Mesenteric fat pad (tissue), 1 donor: Measurements from ENCODE around the gene CYP4V2. TPM values are rescaled to one million over a fixed set of nuclear protein-coding genes. Genes with fewer than 3 reads are reported as not detected.
"Not testable (repeated sequence)": the region's sequence is repeated elsewhere in the genome, so short reads cannot be mapped to it uniquely, and the experiment has no call there.

ENCODE experiments used
- DNase-seq: peaks from one replicate; pipeline ENCODE4 v3.0.0-alpha.2; 2020; ENCODE audit warnings: low spot score
- total RNA-seq: library from RNA; stranded (reverse); fragmentation: NEBNext Ultra II Directional; extraction: Animal tissue kit (Norgen Biotek cat#: 25700); gene quantifications from one replicate; pipeline ENCODE4 v1.2.1, GENCODE V29; 2021
- donor health status: DM: yes; HTN: yes; CAD: no.

The CYP4V2 gene
- total RNA-seq, 1 donor from 2014 or later, result 18.7 TPM

DNA sequence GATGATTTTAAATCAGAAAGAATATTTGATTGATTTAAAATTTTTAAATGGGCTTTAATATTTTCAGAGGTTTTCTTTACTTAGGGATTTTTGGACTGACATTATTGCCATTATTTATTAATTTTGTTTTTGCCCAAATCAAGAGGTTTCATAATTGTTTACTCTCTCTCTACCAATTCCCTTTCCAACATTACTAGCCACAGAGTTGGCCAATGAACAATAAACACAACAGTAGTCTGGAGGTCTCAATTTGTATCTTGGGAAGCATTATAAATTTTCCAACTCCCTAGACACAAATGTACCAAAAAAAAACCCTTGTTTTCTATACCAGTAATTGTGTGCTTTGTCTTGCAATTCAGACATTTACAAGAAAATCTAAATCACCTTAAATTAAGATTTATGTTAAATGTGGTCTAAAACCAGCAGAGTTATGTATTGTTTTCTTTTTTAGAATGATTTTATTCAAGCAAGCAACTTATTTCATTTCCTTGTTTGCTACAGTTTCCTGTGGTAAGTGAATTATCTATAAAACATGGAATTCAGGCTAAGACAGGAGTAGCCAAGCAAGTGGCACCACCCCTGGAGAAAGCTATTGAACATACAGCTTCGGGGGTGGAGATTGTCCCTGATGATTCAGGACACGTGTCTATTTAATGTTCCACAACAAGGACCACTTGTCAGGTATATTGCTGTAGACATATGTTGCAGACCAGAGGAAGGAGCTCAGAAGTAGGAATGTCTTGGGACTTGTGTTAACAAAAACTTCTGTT, 36.6 kb downstream of the CYP4V2 start:
- DNase-seq, result no peak

- DNase-seq, result no peak
These were observed 37.1 kb downstream of the CYP4V2 start for GRCh38 chr4:186228514-186228894.

GRCh38 chr4:186234367-186234766, 43.0 kb downstream of the CYP4V2 start:
- no peak for DNase-seq

DNA sequence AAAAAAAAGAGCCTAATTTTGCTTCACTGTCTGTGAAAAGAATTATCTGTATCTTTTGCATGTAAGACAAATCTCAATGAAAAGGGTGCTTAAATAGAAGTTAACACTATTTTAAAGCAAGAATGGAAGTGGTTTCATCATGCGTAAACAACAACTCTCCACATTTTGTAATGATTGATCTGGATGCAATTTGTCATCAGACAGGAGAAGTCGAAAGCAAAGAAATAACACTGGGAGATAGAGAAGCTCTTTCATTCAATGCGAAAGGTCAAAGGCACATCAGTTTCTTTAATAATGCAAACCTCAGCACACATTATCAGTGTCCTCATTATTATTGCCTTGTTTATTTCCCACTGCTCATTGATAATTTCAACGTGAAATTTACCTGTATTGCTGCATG, 44.8 kb downstream of the CYP4V2 start:
- DNase-seq, result no peak

DNA sequence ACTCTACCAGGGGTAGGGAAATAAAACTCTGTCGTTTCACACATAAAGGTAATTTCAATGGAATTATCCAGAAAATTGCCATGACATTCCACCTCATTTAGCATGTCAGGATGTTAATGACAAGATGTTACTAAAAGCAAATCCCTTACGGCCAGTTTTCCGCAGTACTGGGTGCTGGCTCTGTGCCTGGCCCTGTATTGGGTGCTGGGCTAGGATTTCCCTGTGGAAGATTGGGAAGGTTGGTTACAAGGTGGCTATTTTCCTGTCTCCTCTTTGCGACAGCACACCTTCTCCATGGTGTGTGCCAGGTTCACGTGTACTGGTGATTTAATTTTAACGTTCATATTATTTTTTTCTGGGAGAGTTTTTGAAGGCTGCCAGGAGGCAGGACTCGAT, 49.1 kb downstream of the CYP4V2 start:
- DNase-seq, result no peak

DNA sequence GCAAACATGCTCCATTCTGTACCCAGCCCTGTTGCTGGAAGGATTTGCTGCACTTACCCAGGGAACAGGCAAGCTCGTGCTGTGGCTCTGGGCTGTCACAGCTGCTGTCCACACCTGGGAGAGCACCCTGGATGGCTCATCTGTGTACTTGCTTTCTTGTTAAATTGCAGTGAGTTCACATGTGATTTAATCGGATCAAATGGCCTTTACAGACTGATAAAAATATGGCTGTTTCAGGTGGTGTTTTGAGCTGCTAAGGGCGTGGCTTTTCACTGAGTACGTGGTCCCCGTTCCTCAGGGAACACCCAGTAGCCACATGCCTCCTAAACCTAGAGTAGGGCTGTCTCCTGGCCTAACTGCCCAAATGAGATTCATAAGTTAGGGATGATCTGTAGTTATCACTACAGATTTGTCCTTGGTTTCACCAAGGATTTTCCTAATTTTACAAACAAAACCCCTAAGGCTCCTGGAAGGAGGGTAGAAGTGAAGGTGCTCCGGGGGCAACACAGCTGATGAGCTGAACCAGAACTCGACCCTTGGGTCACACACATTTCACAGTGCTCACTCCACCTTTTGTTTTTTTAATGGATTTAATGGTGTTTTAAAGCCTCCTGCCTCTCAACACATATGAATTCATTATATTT, 49.6 kb downstream of the CYP4V2 start:
- DNase-seq, result no peak

- DNase-seq, result no peak
These were observed 50.2 kb downstream of the CYP4V2 start for GRCh38 chr4:186241616-186242015.

- DNase-seq, result not testable (repeated sequence)
These were observed 50.7 kb downstream of the CYP4V2 start for GRCh38 chr4:186242031-186242430.

- DNase-seq, result no peak
These were observed 52.0 kb downstream of the CYP4V2 start for GRCh38 chr4:186243331-186243730.

- DNase-seq, result no peak
These were observed 53.5 kb downstream of the CYP4V2 start for GRCh38 chr4:186244835-186245234.

GRCh38 chr4:186247062-186247752, 55.8 kb downstream of the CYP4V2 start:
- DNase-seq, result not testable (repeated sequence)

DNA sequence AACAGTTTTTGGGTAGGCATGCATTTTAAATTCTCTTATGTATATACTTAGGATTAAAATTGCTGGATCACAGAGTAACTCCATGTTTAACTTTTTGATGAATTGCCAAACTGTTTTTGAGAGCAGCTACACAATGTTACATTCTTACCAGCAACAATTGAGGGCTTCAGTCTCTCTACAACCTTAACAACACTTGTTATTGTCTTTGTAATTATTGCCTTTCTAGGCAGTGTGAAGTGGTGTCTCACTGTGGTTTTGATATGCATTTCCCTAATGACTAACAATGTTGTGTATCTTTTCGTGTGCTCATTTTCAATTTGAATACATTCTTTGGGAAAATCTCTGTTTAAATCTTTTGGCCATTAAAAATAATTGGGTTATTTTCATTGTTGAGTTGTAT, 57.3 kb downstream of the CYP4V2 start:
- no peak for DNase-seq

DNA sequence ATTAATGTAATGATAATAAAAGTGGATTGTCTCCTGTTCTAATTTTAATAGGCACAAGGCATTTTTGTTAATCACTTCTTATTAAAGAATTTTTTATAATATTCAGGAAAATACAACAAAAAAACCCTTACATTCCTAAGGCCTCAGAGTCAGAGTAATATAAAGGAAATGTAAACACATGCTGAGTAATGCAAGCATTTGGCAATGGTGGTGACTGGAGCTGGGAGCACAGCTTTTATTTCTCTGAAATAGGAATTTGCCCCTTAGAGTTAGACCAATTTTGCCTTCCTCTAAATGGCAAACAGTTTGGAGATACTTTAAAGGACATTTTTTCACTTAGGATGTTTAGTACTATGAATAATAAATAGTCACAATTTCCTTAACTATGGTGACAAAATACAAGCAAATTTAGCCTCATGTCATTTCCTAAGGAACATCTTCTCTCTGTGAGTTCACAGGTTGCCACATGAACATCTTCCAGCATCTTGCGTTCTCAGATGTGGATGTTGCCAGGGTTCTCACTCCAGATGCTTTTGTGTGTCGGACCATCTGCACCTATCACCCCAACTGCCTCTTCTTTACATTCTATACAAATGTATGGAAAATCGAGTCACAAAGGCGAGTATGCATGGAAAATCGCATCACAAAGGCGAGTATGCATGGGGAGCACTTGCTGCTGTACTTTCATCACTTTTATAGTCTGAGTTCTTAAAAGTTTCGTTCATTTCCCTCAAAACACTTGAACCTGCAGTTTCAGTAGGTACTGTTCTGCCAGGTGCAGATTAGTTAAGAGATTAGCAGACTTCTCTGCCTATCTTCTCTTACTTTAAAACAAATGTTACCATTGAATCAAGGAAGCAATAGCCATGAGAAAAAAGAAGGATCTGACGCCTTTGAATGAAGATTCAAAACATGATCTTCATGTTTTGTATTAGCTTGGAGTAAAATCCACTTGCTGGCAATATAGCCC, 58.7 kb downstream of the CYP4V2 start:
- no peak for DNase-seq

DNA sequence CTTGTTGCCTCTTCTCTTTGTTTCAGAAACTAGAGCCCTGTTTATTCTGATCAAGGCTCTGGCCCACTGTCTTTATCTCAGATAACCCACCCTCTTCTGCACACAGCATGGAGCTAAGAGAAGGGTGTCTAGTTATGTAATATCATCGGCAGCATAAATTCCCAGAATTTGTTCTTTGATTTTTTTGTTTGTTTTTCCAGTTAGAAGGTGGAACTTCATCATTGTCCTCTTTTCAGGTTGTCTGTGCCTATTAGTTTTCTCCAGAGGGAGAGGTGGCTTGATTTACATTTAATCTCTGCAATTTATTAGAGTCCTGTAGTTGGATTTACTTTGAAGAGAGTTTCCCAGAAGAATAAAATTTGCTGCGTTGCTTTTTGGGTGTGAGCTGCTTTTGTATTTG, 59.4 kb downstream of the CYP4V2 start:
- DNase-seq, result no peak

DNA sequence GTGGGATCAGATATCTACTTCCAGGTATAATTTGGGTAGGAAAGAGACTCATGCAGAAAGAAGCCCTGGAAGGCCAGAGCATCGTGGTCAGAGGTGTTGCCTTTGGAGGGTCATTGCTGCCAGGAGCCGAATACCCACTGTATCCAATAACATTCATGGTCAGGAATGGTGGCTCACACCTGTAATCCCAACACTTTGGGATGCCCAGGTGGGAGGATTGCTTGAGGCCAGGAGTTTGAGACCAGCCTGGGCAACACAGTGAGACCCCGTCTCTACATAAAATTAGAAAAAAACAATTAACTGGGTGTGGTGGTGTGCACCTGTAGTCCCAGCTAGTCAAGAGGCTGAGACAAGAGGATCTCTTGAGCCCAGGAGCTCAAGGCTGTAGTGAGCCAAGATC, 63.8 kb downstream of the CYP4V2 start:
- no peak for DNase-seq

GRCh38 chr4:186258216-186258811, 66.9 kb downstream of the CYP4V2 start:
- DNase-seq, result no peak

- no peak for DNase-seq
These were observed 68.7 kb downstream of the CYP4V2 start for GRCh38 chr4:186260117-186260503.
